ENCODE measurements around the gene TFCP2L1. TPM values are rescaled to one million over a fixed set of nuclear protein-coding genes. Genes with fewer than 3 reads are reported as not detected.

The TFCP2L1 gene
- total and polyA plus RNA-seq, 2 donors (not counting 3 experiments of a cell fraction or from before 2014, with no cell fraction given): not detected

GRCh38 chr2:121173806-121174205 lies 111.2 kb downstream of the TFCP2L1 start:
- dilution Hi-C loops (cut with MboI; ENCODE audit: extremely low pct_ligation_motif_present, low sequenced_read_pairs): no loop called here
- DNase-seq (ENCODE audit: low read depth, low spot score) (no peak), FAIRE-seq (no peak)
- H2AFZ ChIP-seq (ENCODE audit: low read depth, low read length): no peak overlapping the region
- H3K9me1 ChIP-seq (replicated peaks; ENCODE audit: control insufficient read depth, extremely low read depth, insufficient read depth, low read length): no peaks in the 10 kb centered on the region
- ChIA-PET POLR2A (no interaction called here), CTCF (no interaction called here)
- no peak overlapping the region for H3K27ac ChIP-seq (ENCODE audit: insufficient read depth, low read depth, low read length)
- no peaks in the 10 kb centered on the region for H4K20me1 ChIP-seq (replicated peaks; ENCODE audit: control insufficient read depth, extremely low read depth, insufficient read depth, low read length)
- intact Hi-C loops (cut with micrococcal nuclease): no loop called here
- no peak overlapping the region for H3K4me3 ChIP-seq (replicated peaks in 1 of 3; ENCODE audit: insufficient read depth in 1 of 3, low read depth in 1 of 3, low read length in 3 of 3)
- BruUV-seq (replicated peaks): no TSS peak
- TF ChIP-seq POLR2A (IDR thresholded peaks at IDR 0.05; ENCODE audit: low read depth, low read length) (no peak), CTCF (IDR thresholded peaks at IDR 0.05; ENCODE audit: extremely low read depth in 1 of 2, insufficient read depth in 1 of 2, low read depth in 1 of 2, low read length in 2 of 2) (no peak), FOS (IDR thresholded peaks at IDR 0.05; ENCODE audit: borderline replicate concordance, insufficient read depth, low read length) (no peak), EZH2 (IDR thresholded peaks at IDR 0.05; ENCODE audit: borderline replicate concordance, low read depth, low read length, severe bottlenecking) (no peak), JUN (IDR thresholded peaks at IDR 0.05; ENCODE audit: borderline replicate concordance, insufficient read depth, insufficient read length, low read depth) (no peak), GATA2 (IDR thresholded peaks at IDR 0.05; ENCODE audit: insufficient read depth, insufficient read length, low read depth, low read length) (no peak), MYC (IDR thresholded peaks at IDR 0.05; ENCODE audit: low read depth, low read length) (no peak), MAX (IDR thresholded peaks at IDR 0.05; ENCODE audit: insufficient read depth, insufficient read length) (no peak), POLR2AphosphoS5 (IDR thresholded peaks at IDR 0.05; ENCODE audit: insufficient read depth, low read depth, low read length) (no peak)
- no peak overlapping the region for H3K9ac ChIP-seq (replicated peaks; ENCODE audit: extremely low read depth, insufficient read depth, low read length)
- no peak overlapping the region for H3K4me2 ChIP-seq (ENCODE audit: insufficient read depth, low read length)
- no peaks in the 10 kb centered on the region for H3K36me3 ChIP-seq (ENCODE audit: control insufficient read depth in 2 of 2, extremely low read depth in 1 of 2, insufficient read depth in 2 of 2, low read length in 2 of 2)
- no peaks in the 10 kb centered on the region for H3K4me1 ChIP-seq (ENCODE audit: control insufficient read depth, extremely low read depth, insufficient read depth, low read length)
- H3K9me3 ChIP-seq (replicated peaks; ENCODE audit: control insufficient read depth, insufficient read depth, low read length): no peaks in the 10 kb centered on the region
- H3K27me3 ChIP-seq (ENCODE audit: control insufficient read depth in 2 of 2, insufficient read depth in 2 of 2, low read length in 2 of 2): no peaks in the 10 kb centered on the region
- H3K79me2 ChIP-seq (ENCODE audit: control insufficient read depth, insufficient read depth, low read length): no peaks in the 10 kb centered on the region

Data from endothelial cell of umbilical vein (primary cell).